Activated CD4-positive, CD25-positive, alpha-beta regulatory T cell treated with anti-CD3 and anti-CD28 coated beads, Interleukin-2, amount 50 U/mL, for 24 hours (primary cell): Measurements from ENCODE around the gene PIGN.

ENCODE experiments used
- ATAC-seq, 2 donors: fragments of 150-1000 bp; cut with Tn5 transposase; one replicate each; pipeline ENCODE4 v1.10.0; 2021; ENCODE audit warnings: mild to moderate bottlenecking in 1 of 2, moderate library complexity in 1 of 2

Gene PIGN

DNA sequence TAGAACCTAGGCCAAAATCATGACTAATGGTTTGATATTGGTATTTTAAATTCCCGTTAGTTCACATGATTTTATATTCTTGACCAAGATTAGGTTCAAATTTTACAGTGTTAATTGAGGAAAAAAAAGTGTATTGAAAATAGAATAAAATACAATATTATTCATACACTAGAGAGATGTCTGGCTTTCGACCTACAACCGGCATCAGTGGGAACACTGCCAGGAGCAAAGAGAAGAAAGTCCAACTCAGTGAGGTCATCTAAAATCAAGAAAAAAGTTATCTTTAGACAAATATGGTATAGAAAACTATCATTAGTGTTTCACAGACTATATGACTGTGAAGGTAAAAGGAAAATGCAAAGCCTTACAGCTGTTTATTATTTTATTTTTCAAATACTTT is 81.5 kb downstream of the PIGN start:
- ATAC-seq: no peak

DNA sequence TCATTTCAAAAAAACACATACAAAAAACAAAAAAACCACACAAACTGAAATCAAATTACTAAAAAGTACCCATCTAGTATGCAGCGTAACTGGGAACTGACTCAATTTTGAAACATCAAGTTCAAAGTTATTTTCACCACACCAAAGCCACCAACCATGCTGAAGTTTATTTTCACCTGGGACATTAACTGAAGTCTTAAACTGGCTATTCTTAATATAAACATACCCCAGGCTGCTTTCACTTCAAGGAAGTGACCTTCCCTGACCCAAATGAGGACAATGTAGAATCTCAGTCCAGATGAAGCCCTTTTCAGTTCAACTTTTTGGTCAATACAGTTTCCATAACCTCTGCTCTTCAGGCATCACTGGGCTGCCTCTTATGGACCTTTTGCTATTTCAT is 84.6 kb downstream of the PIGN start:
- peak; percentile 21 to 24 for ATAC-seq

DNA sequence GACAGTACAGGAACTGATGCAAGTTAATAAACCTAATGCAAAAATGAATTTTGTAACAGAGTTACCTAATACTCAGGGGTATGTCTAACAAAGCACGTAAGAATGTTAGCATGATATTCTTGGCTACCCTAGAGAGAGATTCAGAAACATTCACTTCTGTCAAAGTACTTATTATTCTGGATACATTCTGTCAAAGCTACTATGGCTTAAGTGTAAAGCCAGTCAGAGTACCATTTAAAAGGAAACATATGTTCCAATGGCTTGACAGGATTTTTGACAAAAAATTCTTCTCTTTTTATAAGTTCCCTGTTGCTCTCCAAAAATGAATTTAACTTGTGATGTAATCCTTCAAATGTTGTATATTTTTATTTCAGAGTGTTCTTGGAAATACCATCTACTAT is 85.5 kb downstream of the PIGN start:
- ATAC-seq: no peak

DNA sequence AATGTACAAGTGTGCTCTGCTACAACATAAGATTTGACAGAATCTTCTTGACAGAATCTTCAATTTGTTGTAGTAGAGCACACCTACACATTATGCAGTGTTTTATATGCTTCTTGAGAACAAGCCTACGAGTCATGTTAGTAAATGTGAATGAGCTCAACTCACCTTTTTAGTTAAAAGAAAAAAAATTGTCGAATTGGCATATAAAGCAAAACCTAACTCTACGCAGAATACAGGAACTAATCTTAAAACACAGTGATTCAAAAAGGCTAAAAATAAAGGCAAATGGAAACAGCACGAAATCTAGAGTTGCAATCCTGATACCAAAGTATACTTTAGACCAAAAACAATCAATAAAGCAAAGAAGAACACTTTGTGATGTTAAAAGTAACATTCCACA is 87.9 kb downstream of the PIGN start:
- ATAC-seq: no peak

DNA sequence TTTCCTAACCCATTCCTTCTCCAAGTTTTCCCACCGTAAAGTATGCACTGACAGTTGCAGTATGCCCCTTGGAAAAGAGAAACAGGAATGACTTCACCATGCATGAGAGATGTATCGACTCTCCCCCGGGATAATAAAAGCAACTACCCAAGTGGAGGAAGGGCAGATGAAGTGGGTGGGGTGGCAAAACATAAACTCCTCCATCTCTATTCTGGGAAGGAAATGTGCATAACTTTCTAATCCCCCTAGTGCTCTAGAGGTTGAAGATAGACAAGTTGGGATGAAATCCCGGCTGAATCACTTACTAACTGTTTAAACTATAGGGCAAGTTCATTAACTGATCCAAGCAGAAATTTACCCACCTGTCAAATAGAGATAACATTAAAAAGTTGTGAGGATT is 89.2 kb downstream of the PIGN start:
- no peak for ATAC-seq

DNA sequence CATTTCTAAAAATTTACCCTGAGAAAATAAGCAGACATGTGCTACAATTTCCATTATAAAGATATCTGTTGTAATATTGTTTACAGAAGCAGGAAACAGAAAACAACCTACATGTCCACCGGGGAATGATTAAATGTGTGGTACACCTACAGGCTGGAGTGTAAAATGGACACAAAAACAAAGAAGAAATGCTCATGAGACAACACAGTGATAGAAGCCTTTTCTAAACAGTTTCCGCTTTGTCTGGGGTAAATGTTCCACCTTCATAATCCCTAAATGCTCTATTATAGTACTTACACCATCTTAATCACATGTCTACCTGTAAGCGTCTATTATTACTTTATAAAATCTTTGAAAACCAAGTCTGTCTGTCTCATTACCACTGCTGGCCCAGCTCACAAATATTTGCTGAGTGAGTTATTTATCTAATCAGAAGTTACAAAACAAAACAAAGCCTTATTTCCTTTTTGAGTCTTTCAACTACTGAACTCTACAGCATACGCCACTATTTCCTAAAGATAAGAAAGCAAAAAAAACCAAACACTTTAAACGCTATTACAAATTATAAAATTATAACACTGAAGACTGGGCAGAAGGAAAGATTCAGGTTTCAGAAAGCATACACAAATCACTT is 95.3 kb downstream of the PIGN start:
- ATAC-seq: no peak

DNA sequence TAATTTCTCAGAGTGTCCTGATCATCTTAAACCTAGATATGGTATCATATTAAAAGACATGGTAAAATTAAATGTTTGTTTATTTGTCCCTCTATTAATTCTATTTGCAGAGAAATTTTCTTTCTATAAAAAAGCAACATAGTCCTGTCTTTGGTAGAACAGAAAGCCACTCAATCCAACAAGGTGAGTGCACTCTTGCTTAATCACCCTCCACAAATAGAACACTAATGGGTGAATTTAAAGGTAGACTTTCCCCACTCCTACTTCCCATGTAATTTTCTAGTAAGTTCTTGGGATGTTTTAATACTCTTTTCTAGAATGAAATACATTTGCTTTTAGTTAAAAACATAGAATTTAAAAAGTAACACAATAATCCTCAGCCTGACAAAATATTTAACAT is 97.7 kb downstream of the PIGN start:
- no peak for ATAC-seq

DNA sequence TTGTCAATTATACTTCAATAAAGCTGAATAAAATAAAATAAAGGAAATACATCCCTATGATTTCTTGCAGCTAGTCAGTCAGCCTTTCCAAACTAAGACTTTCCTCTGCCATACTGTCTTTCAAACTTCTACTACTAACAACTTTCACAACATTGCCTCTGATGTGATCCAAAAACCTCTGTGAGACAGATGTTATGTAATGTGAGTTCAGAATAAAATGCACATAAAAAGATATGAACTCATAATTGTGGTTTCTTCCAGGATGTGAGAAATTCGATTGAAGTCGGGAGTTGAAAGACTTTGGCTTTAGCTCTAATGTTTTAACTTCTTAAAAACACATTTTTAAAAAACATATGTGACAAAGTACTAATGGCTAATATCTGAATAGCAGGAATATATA is 98.7 kb downstream of the PIGN start:
- no peak for ATAC-seq

DNA sequence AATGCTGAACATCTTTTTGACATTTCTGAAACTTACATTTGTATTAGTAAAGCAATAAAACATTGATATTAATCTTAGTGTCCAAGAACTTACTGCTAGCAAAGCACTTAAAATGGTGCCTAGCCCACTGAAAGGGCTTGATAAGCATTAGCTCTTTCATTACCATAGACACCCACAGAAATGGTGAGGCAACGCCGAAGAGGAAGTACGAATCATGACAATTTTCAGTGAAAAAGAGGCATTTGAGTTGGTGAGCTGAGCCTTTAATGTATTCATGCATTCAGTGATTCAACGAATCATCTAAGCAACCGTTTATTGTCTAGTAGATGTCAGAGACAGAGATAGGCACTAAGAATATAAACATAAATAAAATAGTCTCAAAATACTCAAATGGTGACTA is 101.1 kb downstream of the PIGN start:
- peak; percentile 28 to 33 for ATAC-seq

DNA sequence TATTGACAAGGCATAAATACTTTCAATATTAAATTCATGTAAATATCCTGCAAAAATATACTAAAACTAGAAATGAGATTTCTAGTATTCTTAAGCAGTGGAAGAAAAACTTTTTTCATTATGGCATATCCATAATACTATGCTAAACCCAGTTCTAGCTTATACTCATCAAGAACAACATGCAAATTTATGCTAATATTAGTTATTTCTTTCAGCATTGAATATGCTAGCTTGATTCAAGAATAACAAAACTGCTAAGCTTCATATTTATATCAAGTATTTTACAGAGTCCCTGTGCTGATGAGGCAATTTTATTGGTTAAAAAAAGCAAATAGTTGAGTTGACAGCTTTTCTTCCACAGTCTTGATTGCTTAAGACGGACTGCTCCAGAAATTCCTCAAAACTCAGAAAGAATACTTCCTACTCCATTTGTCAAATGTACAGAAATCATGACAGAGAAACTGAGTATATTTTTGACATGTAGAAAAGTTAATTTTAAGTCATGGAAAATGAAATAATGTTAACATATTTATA is 105.0 kb downstream of the PIGN start:
- no peak for ATAC-seq

DNA sequence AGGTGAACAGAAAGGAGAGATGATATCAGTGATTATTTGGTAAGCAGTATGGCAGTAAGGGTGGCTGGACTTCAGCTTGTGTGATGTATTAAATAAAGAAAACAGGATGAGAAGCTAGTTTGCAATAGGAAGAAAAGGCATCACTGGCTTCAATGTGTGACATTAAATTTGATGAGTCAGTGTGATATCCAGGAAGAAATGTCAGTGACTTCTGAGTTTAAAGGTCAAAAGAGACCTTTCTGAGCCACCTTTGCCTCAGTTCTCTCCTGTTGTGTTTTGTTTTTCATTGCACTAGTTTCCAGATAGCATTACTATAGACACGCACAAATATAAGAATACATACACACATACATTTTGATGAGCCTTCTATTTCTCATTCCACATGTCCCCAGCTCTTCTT is 105.6 kb downstream of the PIGN start:
- ATAC-seq: no peak

DNA sequence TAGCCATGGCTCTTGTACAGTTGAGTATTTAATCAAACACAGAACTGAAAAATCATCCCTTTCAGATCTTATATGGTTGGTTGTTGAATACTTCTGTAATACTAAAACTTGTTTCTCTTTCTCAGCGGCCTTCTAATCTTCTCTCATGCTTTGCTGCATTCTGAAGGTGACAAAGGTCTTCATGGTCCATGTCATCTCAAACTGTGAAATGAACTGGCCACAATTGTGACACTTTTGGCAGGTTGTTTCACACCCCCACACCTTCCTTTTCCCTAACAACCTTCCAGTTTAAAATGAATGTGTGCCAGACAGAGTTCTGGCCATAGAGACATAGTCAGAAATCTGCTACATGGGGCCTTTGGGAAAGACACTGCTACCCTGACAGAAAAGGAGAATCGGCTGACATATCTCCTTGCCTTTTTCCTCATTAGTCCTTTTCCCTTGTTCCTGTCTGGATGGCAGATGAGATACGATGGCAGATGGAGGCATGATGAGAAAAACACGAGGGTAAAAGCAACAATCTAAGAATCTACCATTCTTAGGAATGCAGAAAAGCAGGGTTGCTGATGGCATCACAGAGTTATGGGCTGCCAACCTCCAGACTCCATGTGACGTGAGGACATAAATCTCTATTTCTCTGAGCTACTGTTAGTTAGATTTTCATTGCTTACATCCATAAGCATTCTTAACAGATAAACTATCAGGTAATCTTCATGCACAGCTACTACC is 106.5 kb downstream of the PIGN start:
- no peak for ATAC-seq

DNA sequence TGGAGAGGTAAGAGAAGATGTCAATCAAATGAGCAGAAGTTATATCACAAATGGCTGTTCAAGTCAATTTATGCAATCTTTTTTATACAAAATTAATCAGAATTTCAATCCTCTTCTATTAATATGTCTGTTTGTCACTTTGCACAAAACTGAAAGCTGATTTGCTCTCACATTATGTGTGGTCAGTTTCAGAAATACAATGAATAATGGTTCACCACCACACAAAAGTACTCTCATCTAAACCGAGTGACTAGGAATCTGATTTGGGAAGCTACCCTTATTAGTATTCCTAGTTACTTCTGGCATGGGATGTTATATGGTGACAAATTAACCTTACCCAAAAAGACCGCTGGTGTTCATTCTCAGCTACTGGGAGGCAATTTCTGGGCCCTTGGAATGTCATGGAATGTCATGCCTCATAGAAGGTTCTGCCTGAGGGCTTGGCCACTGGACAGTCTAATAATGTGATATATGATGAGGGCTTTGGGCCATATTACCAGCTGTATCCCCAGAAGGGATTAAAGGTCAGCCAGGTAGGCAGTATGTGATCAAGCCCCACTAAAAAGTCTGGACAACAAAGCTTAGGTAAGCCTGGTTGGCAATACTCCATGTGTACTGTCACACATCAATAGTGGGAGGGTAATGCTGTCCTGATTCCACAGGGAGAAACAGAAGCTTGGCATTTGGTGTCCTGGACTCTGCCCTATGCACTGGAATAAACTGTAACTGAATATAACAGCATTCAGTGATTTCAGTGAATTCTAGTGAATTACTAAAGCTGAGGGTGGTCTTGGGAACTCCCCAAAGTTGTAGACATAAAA is 113.2 kb downstream of the PIGN start:
- no peak for ATAC-seq

DNA sequence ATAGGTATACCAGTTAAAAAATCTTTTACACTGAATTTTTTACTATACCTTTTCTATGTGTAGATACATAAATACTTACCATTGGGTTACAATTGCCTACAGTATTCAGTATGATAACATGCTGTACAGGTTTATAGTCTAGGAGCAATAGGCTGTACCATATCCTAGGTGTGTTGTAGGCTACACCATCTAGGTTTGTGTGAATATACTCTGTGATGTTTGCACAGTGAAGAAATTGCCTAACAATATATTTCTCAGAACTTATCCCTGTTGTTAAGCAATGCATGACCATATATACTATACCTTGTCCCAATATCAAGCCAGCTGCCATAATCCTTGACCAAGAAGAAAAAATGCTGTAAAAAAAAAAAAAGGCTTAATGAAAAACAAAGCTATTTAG is 114.5 kb downstream of the PIGN start:
- ATAC-seq: no peak

DNA sequence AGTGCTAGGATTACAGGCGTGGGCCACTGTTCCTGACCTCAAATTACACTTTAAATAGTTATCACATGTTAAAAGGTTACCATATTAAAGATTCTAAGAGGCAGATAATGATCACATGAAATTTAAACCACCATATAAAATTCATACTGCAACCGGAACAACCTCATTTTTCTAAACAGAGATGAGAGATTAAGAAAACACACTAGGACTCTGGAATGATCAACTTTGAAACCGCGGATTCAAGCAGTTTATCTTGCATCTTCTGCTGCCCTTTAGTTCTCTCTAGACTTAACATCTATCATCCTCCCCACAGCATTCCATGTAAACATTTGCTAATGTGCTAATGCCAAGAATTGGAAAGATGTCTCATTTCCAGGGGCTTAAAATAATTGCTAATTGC is 115.8 kb downstream of the PIGN start:
- no peak for ATAC-seq

DNA sequence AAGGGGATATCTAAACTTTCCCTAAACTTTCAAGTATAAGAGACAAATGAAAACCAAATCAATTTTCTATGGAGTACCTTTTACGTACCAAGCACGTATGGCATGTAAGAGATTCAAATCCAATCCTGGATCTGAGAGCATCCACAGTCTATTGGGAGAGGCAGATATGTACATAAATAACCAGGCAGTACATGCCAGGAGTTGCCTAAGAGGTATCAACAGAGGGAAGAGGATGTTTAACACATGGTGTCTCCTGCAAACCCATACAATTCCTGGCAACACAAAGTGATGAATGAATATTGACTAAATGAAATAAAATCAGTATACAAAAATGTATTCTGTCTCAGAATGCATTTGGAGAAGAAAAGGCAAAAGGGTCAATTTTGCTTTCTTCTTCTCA is 116.6 kb downstream of the PIGN start:
- ATAC-seq: no peak

DNA sequence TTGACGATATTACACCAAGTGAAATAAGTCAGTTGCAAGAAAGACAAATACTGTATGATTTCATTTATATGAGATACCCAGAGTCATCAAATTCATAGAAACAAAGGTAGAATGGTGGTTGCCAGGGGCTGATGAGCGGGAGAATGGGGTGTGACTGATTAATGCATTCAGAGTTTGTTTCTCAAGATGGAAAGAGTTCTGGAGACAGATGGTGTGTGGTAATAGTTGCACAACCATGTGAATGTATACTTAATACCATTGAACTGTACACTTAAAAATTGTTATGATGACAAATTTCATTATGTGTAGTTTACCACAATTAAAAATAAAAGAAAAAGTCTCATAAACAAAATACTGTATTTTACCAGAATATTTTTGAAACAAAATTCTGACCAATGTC is 117.3 kb downstream of the PIGN start:
- ATAC-seq: no peak

DNA sequence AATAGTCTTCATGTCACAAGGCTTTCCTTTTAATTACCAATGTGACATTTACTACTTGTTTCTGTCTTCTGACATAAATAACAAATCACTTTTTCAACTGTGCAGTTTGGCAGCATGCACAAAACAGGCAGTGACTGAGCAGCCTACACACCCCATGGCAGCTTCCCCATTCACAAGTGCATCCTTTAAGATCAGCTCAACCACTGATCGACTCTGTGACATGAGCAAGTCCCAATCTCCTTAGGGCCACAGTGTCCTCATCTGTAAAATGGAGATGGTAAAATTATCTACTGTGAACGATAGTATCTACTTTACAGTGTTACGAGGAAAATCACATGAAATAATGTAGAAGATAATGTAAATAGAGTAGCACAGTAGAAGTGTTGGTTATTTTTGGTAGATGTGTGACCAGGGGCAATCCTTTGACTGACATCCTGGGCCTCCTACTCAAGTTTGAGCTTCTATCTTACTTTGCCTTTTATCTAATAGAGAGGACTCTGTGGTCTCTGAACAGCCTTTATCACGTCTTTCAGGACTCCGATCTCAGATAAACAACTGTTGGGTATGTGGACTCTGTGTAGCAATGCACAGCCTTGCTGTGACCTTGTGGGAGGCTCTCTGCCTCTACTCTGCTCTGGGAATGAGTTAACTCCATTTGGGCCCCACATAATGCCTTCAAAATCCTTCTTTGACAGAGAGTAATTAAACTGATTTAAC is 120.6 kb downstream of the PIGN start:
- no peak for ATAC-seq

DNA sequence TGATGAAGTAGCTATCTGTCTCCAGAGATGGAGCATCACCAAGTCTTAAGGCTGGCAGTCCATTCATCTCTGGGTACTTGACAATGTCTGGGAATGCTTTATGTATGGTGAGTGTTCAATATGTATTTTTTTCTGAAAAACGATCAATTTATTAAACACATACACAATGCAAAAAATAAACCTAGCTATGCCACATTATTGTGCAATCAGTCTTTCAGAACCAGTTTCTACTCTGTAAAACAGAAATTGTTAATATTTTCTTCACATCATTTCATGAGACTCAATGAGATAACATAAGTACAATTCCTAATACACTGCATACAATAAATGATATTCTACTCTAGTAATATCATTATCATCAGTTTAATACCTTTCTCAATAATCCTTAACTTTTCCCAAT is 122.5 kb downstream of the PIGN start:
- ATAC-seq: no peak

DNA sequence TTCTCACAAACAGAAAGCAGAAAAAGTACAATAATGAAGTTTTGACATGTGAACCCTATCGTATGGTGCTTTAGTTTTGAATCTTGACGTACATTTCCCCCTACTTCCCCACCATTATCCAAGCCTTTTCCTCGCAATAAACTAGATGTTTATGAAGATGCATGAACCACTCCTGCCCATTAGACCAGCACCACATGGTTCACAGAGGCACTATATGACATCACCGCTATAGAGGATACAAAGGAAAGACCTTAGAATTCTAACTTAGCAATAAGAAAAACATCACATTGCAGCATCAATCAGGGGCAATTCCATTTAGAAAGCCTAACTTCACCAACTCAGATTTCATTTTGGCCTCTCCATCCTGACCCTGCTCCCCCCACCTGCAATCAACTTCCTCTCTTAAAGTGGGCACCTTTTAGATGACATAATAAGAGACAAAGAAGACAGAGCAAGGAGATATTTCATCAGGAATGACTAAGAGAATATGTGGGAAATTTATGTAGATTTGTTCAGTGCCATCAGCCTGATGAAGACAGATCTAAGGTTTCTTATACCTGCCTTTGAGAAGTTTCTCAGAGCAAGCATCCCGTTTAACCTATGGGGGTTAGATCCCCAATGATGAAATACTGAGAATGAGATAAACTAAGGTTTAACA is 124.9 kb downstream of the PIGN start:
- no peak for ATAC-seq

DNA sequence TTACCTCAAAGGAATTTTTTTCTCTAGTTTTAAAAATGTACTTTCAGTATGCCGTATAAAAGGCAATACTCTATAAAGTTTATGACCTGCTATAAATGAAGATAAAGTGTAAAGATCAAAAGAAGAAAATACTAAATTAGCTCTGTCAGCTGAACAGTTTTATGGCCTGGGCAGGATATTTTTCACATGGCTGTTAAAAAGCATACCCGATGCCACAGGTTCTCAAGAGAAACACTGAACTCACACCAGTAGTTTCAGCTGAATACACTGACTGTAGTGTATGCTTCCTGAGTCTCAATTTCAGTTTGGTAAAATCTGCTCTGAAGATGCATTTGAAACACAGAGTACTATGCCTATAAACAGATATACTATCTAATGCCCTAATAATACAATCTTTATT is 126.0 kb downstream of the PIGN start:
- no peak for ATAC-seq

DNA sequence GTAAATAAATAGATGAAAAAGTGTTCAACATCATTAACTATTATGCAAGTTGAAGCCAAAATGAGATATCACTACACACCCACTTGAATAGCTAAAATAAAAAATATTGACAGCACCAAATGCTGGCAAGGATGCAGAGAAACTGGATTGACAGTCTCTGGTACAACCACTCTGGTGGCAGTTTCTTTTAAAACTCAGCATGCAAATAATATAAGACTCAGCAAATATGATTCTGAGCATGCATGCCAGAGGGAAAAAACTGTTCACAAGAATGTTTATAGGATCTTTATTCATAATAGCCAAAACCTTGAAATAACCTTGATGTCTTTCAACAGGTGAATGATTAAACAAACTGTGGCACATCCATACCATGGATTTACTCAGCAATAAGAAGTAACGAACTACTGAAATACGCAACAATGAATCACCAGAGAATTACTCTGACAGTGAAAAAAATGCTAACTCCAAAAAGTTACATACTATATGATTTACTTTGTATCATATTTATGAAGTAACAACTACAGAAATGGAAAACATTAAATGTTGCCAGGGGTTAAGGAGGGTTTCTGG is 131.8 kb downstream of the PIGN start:
- no peak for ATAC-seq
